SKM-1 (cell line): ENCODE data around the gene PPAT.

Experiments
- DNase-seq: peaks from one replicate; lab custom pipeline; 2025; ENCODE audit not compliant: unreplicated experiment; lab: John Stamatoyannopoulos, UW

Gene PPAT

DNA sequence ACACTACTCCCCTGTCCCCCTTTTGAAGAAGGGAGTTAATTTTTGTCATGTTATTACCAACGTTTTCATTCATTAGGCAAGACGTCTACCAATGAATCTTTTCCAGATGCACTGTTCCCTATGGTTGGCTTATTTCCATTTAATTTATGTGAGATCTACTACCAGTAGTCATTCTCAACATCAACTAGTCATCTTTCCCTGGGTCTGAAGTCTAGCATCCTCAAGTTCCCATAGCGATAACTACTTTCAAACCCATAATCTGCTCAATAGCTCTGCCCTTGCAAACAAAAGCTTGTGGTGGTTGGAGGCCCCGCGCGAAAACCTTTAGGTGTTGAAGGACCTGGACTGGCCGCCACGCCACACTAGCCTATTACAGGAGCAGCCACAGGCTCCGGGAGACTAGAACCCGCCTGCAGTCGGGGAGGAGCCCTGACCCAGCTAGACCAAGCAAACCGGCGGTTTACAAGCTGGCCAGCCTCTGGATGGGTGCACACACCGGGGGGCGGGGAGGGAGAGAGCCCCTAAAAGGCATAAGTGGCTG, 746 bp downstream of the PPAT start:
- DNase-seq, result no peak

DNA sequence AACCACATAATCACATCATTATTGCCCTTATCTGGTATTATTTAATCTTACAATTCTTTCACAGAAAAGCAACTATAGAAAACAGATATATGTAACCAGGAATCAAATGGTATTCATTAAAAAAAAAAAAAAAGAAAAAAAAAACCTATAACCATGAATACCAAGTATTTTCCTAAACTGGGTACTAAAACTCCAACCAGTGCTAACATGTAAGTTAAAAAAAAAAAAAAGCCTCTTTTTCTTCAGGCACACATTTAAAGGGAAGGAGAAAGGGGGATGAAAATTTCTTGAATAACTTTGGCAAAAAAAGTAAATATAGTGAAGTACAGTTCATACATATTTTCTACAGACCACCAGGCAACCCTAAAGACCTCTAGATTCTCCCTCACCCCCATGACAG, 2.1 kb downstream of the PPAT start:
- no peak for DNase-seq

DNA sequence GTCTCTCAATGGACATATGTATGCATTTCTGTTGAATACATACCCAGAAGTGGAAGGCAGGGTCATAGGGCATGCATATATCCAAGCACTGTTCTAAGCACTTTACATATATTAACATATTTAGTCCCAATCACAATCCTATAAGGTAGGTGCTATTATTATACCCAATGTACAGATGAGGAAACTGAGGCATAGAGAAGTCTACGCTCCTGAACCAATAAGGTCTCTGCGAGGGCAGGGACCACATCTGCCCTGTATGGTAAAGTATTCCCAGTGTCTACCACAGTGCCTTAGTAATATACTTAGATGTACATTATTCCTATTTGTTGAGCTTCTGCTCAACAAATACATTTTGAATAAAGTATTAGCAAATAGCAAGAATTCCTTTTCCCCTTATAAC, 5.2 kb downstream of the PPAT start:
- DNase-seq, result no peak

DNA sequence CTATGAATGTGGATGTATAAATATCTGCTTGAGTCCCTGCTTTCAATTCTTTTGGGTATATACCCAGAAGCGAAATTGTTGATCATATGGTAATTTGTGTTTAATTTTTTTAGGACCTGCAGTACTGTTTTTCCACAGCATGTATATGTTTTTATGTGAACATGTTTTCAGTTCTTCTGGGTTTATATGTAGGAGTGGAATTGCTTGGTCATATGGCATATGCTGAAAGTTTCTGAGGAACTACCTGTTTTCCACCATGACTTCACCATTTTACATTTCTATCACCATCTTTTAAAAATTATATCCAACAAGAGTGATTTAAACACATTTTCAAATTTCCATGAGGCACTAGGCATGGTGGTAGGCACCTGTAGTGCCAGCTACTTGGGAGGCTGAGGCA, 8.2 kb downstream of the PPAT start:
- no peak for DNase-seq

DNA sequence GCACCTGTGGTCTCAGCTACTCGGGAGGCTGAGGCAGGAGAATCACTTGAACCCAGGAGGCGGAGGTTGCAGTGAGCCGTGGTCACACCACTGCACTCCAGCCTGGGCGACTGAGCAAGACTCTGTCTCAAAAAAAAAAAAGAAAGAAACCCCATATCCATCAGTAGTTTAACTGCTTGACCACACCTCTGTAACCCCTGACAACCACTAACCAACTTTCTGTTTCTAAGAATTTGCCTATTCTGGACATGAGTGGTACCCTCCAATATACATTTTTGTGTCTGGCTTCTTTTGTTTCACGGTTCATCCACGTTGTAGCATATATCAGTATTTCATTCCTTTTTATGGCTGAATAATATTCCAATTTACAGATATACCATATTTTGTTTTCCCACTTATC, 9.1 kb downstream of the PPAT start:
- DNase-seq, result no peak

DNA sequence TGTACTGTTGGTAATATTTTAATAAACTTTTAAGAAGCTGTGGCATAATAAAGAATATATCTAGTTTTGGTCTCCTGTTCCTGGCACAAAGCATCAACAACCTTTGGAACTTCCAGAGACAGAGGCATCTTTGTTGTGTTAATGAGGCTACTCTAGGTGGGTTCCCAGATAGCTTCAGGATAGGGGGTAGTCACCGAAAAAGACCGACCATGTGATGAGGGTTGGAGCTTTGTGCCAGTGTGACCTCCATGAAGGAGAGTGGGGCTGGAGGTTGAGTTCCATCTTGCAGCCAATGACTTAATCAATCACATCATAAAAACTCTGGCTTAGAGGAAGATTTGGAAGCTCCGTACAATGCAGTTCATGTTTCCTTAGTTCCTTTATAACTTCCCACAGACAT, 9.9 kb downstream of the PPAT start:
- DNase-seq, result no peak

DNA sequence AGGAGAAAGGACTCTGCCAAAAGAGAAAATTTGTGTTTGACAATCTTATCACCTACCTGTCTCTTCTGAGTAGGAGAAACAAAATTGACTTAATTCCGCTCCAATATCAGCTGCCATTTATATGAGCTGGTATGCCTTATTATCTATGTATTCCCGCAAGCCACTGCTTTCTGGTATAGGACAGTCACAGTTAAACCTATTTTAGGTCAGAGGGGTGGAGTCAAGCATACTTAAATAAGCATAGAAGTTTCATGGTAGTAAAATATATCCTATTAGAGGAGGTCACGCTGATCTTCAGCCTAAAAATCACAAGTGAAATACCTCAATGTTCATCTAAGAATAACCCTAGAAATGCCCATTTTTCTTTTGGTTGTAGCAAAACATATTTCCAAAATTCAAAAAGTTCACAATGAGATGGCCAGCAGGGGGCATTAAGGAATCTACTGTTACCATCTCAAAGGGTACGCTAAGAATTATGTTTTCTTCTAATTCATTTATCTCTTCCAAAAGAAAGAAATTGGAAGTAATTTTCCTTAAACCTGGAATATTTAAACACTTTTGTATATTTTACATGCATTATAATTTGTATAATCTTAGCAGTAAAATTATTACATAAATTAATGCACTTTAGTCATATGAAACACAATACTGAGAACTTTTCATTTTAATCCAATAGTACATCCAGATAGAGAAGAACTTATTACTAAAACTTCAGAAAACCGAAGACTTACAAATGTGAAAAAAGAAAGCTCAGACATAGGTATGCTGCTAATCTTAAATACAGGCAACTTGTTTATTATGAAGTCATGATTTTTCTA, 10.5 kb downstream of the PPAT start:
- no peak for DNase-seq

DNA sequence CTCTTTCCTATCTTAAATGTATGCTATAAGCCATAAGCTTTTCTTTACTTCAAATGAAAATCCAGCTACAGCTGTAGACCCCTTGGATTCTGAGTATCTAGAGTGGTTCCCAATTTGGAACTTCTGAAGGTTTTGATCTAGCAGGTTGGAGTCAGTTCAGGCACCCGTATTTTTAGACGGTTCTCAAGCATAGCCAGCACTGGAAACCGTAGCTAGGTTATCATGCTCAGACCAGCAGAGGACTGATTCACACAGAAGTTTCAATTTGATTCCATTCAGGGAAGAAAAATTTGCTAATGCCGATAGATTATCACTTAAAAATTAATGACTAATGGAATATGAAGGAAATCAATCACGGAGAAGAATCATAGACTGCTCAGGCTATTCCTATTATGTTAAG, 11.2 kb downstream of the PPAT start:
- DNase-seq, result no peak

DNA sequence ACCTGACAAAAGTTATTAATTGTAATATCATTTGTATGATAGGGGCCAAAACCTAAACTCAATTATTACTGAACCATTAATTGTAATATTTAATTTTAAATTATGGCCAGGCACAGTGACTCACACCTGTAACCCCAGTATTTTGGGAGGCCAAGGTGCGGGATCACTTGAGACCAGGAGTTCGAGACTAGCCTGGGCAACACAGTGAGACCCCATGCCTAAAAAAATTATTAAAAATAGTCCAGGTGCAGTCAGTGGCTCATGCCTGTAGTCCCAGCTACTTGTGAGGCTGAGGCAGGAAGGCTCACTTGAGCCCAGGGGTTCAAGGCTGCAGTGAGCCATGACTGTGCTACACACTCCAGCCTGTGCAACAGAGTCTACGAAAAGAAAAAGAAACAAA, 18.0 kb downstream of the PPAT start:
- DNase-seq, result no peak

DNA sequence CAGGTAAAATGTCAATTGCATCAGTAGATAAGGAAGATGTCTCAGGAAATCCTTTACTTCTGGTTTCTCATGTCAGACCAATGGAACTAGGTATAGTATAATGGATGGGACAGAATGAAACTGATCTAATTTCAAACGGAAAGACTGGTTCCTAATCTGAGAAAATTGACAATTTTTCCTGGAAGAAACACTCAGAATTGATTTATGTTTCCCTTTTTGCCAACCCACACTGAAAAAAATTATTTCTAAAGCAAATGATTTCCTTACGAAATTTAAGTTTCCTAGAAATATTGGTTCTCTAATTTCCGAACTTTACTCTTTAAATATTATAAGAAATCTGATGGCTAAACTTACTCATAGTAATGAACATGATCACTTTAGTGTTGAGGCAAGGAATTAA, 19.1 kb downstream of the PPAT start:
- DNase-seq, result no peak

DNA sequence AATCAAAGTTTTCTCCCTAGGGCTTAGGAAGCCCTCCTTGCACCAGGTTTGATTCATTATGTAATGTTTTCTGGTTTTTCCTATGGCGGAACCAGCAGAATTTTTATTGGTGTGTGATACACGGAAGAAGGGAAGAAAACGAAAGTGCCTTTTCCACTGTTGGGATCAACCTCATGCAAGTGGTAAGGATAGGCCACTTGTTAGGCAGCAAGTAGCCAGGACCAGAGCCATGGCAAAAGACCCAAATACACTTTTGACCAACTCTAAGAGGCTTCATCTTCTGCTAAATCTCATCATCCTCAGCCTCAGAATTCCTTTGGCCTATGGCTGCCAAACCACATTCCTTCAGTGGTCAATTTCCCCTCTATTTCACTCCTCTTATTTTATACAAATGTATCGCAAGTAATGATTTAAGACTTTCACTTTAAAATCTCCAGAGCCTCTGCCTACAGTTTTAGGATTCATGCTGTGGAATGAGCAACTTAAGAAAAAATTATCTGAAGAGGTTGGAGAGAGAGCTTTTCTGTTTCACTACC, 21.2 kb downstream of the PPAT start:
- DNase-seq, result no peak

DNA sequence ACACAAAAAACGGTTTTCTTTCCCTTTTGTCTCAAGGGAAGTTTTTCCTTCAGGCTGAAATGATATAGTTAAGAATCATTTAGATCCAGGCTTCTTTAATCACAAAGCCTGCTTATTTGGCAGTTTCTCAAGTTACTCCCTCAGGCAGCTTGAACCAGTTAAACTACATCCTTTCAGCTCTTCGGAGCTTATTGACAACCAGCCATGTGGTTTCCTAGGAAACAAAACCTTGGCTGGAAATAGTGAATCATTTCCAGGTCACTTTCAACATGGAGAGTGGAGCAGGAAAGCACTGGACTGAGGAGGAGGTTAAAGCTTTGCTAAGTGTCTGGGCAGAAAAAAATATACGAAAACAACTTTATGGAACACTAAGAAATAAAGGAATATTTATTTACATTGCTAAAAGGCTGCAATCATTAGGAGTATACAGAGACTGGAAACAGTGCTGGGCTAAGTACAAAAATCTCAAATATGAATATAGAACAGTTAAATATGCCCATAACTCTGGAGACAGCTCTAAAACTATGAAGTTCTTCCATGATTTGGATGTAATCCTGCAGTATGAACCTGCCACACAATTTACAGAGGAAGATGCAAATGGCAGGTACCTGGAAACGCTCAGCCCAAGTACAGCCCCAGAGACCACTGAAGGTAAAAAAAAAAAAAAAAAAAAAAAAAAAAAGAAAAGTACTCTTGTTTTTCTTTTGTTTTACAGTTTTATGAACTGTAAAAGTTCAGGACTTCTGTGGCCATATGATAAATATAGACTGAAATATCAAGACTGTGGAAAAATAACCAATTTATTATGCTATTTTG, 25.0 kb downstream of the PPAT start:
- no peak for DNase-seq

DNA sequence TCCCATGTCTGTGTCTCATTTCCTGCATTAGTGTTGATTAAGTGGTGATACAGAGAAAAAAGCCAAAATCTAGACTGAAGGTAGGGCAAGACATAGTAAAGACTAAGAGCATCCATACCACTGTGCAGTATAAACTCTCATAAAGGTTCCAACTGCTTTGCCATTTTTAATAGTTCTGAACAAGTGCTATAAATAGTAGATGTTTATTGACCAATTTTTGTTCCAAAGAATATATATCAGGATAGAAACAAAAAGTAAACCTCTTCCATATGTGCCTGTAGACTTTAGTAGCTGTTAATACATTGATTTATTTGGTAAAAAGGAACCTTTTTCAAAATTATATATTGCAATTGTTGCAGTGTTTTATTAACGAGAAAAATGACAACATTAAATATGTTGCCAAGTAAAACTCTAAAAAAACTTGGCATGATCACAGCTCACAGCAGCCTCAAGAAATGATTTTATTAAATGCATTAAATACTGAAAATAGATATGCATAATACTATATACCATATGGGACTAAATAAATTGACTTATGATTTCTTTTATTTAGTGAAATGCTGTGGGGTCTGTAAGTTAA, 25.8 kb downstream of the PPAT start:
- DNase-seq, result no peak

DNA sequence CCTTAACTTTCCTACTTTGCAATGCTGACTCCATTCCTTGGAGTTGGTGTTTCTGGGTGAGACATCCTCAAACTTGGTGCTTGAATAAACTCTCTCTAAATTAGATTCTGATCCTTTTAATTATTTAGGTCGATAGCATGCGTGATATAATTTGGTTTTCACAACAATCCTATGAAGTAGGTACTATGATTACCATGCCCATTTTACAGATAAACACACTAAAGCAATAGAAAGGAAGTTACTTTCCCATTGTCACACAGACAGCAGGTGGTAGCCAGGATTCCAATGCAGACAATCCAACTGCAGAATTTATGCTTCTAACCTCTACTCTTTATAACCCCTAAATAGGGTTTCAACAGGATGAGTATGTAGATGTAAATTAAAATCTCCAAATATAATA, 26.4 kb downstream of the PPAT start:
- no peak for DNase-seq

DNA sequence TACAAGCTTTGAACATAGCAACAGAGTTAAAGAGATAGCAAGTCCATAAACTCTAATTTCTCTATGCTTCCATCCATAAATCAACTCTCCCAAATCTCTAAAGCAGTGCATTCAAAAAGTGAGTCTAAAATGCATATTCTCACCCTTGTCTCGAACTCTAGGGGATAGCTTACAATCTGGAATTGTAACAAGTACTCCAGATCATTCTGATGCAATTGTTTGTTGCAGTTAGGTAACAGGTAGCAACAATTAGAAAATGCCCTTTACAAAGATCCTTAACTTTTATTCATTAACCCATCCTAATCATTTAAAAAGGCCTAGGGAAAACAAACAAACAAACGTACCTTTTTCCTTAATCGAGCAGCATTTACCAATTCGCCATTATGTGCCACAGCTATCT, 29.3 kb downstream of the PPAT start:
- no peak for DNase-seq

DNA sequence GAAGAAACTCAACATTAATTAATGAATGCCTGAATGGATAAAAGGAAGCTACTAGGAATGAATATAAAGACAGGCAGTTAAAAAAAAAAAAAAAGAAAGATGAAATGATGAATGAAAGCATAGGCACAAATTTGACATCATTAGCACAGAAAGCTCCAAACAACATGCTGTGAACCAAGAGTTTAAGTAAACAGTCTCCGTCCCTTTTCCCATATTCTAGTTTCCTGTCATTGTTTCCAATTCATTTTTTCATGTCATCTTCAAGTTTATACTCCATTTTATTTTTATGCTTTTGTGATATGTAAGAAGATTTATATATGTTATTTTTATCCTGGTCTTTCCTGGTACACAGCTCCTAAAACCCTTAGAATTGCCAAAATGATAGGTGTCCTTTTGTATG, 30.4 kb downstream of the PPAT start:
- DNase-seq, result no peak

DNA sequence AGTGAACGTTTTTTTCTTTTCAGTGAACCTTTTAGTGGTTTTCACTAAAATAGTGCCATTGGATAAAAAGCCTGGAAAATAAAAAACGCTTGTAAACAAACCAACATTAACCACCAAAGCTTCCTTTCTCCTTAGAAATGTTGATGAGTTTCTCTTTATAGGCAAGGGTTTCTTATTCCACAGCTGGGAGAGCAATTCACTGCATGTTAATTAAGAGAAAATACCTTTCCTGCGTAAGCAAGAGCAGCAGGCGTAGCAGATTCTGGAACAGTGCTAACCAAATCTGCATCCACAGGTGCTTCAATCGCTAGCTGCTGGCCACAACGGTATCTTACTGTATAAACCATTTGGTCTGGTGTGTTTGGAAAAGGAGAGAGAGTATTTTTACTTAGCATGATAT, 34.9 kb downstream of the PPAT start:
- DNase-seq, result no peak

DNA sequence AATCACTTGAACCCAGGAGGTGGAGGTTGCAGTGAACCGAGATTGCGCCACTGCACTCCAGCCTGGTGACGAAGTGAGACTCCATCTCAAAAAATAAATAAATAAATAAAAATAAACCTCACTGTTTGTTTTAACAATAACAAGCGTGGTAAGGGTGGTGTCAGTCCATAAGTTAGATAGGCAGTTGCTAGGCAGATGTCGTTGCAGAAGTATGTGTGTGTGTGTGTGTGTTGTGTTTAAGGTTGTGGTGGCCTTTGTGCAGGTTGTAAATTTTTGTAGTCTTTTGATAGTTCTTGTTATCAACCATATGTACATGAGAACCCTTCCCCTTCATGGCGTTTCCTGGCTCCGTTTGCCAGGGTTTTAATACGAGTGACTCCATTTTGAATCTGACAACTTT, 44.1 kb downstream of the PPAT start:
- no peak for DNase-seq

DNA sequence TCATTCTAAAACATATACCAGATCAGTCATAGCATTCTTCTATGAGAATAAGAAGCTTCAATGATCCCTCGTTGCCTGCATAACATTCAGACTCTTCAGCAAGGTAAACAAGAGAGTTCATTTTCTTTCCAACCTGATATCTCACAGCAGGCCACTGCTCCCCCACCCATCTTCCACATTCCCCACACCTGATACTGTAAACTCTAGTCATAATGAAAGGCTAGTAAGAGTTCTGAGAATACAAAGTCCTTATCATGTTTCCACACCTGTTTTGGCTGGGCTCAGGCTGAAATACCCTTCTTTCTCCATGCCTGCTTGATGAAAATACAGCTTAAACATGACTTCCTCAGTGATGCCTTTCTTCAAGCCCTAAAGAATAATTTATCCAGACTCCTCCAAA, 45.9 kb downstream of the PPAT start:
- DNase-seq, result no peak

DNA sequence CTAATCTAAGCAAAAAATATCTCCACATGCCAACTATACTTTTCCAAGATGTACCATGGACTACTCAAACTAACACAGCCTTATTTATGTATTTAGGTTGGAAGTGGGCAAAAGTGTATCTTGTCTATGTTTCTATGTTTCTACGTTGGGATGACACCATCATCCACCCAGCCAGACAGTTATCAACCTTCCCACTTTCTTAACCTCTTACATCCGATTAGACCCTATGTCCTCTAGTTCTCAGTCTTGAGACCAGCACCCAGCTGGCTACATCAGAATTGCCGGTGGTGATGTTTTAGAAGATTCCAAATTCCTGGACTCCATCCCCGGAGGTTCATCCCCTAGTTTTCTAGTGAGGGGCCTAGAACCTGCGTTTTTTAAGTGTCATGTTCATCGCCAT, 47.1 kb downstream of the PPAT start:
- no peak for DNase-seq
